ENCODE measurements around the gene CNTN5. TPM values are rescaled to one million over a fixed set of nuclear protein-coding genes. Genes with fewer than 3 reads are reported as not detected.

CNTN5 gene
- total RNA-seq, 1 experiment from 2014 or later = not detected

DNA sequence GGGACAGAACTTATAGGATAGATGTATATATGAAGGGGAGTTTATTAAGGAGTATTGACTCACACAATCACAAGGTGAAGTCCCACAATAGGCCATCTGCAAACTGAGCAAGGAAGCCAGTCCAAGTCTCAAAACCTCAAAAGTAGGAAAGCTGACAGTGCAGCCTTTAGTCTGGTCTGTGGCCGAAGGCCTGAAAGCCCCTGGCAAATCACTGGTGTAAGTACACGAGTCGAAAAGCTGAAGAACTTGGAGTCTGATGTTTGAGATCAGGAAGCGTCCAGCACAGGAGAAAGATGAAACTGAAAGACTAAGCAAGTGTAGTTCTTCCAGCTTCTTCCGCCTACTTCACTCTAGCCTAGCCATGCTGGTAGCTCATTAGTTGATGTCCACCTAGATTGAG, 866.7 kb downstream of the CNTN5 start:
- Histone ChIP-seq H2AK5ac (ENCODE audit: insufficient read length, low read length) (no peak overlapping the region), H3K23ac (ENCODE audit: insufficient read length, low read depth, low read length) (no peak overlapping the region), H2BK12ac (ENCODE audit: insufficient read length, low read depth, low read length) (no peak overlapping the region), H2BK15ac (ENCODE audit: low read depth, low read length) (no peak overlapping the region), H3K9ac (ENCODE audit: extremely low read depth, insufficient read length, low read length) (no peak overlapping the region), H3K4me2 (ENCODE audit: insufficient read depth, insufficient read length, low read length) (no peak overlapping the region), H3K23me2 (ENCODE audit: insufficient read length, low read depth, low read length, poor library complexity, severe bottlenecking) (no peaks in the 10 kb centered on the region), H4K20me1 (ENCODE audit: control insufficient read depth, insufficient read depth, insufficient read length) (no peaks in the 10 kb centered on the region), H3K56ac (ENCODE audit: insufficient read length, low read depth, low read length) (no peak overlapping the region), H3K79me2 (ENCODE audit: insufficient read depth, low read length) (no peaks in the 10 kb centered on the region), H3K27ac (ENCODE audit: insufficient read length, low read depth, low read length) (no peak overlapping the region), H2BK120ac (ENCODE audit: low read depth, low read length, poor library complexity, severe bottlenecking) (no peak overlapping the region), H4K5ac (ENCODE audit: insufficient read length, low read depth, low read length) (no peak overlapping the region), H3K27me3 (ENCODE audit: insufficient read depth, low read length) (no peaks in the 10 kb centered on the region), H2AFZ (ENCODE audit: low read length) (no peak overlapping the region), H3K9me3 (ENCODE audit: control insufficient read depth, low read depth, low read length) (no peaks in the 10 kb centered on the region), H2BK20ac (ENCODE audit: low read depth, low read length, poor library complexity, severe bottlenecking) (no peak overlapping the region), H3K4me1 (ENCODE audit: insufficient read depth, low read length) (no peaks in the 10 kb centered on the region), H3K4ac (ENCODE audit: low read depth, low read length) (no peak overlapping the region), H3K18ac (ENCODE audit: insufficient read length, low read depth, low read length) (no peak overlapping the region), H4K8ac (replicated peaks; ENCODE audit: insufficient read length, low read depth, low read length) (no peak overlapping the region), H3T11ph (ENCODE audit: low read length) (no peak overlapping the region), H3K14ac (ENCODE audit: insufficient read depth, low read length) (no peak overlapping the region), H2BK5ac (ENCODE audit: insufficient read length, low read length) (no peak overlapping the region), H4K91ac (ENCODE audit: insufficient read length, low read depth, low read length) (no peak overlapping the region), H3K79me1 (ENCODE audit: insufficient read depth, low read depth, low read length, poor library complexity, severe bottlenecking) (no peaks in the 10 kb centered on the region)
- H3K9me3 Mint-ChIP-seq = peaks cover 2 to 7% of the 10 kb centered on the region in 2 experiments; a peak in 3 of 5 replicates
- H3K27ac Mint-ChIP-seq = no peak overlapping the region
- H3K27me3 Mint-ChIP-seq (ENCODE audit: low read depth) = no peaks in the 10 kb centered on the region; the same call in 1 of the 2 replicates
- no peaks in the 10 kb centered on the region for H3K4me1 Mint-ChIP-seq
- TF ChIP-seq, protein P1, sequence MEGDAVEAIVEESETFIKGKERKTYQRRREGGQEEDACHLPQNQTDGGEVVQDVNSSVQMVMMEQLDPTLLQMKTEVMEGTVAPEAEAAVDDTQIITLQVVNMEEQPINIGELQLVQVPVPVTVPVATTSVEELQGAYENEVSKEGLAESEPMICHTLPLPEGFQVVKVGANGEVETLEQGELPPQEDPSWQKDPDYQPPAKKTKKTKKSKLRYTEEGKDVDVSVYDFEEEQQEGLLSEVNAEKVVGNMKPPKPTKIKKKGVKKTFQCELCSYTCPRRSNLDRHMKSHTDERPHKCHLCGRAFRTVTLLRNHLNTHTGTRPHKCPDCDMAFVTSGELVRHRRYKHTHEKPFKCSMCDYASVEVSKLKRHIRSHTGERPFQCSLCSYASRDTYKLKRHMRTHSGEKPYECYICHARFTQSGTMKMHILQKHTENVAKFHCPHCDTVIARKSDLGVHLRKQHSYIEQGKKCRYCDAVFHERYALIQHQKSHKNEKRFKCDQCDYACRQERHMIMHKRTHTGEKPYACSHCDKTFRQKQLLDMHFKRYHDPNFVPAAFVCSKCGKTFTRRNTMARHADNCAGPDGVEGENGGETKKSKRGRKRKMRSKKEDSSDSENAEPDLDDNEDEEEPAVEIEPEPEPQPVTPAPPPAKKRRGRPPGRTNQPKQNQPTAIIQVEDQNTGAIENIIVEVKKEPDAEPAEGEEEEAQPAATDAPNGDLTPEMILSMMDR (conservative IDR thresholded peaks at IDR 0.05) = no peak
- no peak overlapping the region for H3K4me3 Mint-ChIP-seq
- DNase-seq = no peak
- peaks cover 0 to 3% (median 0%) of the 10 kb centered on the region in 3 experiments; a peak in 1 of 7 replicates for H3K36me3 Mint-ChIP-seq (ENCODE audit: insufficient read depth in 1 of 3, low read depth in 3 of 3)
- no CpG with 5 or more reads among the region's 5 CpGs for WGBS (ENCODE audit: extremely low coverage, insufficient read length, low lambda C conversion rate)
